ENCODE results near the gene LIF. TPM values are rescaled to one million over a fixed set of nuclear protein-coding genes. Genes with fewer than 3 reads are reported as not detected.

LIF gene
- total RNA-seq, 4 donors from 2014 or later, result 4.0 to 5.2 (median 4.4) TPM

GRCh38 chr22:30191040-30191701, 55.4 kb downstream of the LIF start:
- no peak for DNase-seq
- Histone ChIP-seq H3K9me3 (no peaks in the 10 kb centered on the region), H3K27me3 (peaks cover 7% of the 10 kb centered on the region), H3K27ac (no peak overlapping the region), H3K36me3 (no peaks in the 10 kb centered on the region), H3K4me1 (peaks cover 0 to 10% (median 3%) of the 10 kb centered on the region in 4 donors), H3K4me3 (no peak overlapping the region)
- no peak for TF ChIP-seq EP300 (IDR thresholded peaks at IDR 0.05; ENCODE audit: low read depth)
- no peak for TF ChIP-seq POLR2AphosphoS5 (IDR thresholded peaks at IDR 0.05)
- TF ChIP-seq POLR2A (IDR thresholded peaks at IDR 0.05), result no peak
- in situ Hi-C loops (cut with MboI; ENCODE audit: low pct_ligation_motif_present in 1 of 4, low pct_unique_long_range_greater_than_20kb in 1 of 4, low sequenced_read_pairs in 3 of 4) (no loop called here), intact Hi-C loops (cut with DNase I; ENCODE audit: low total_unique reads) (no loop called here)
- 74 to 76% methylated on average over 2 to 3 of the region's 3 CpGs for WGBS, 2 donors (ENCODE audit: low coverage in 1 of 2)

- Histone ChIP-seq H3K9me3 (no peaks in the 10 kb centered on the region), H3K27ac (no peak overlapping the region), H3K4me3 (no peak overlapping the region), H3K36me3 (no peaks in the 10 kb centered on the region), H3K4me1 (peaks cover 0 to 4% (median 0%) of the 10 kb centered on the region in 4 donors), H3K27me3 (peaks cover 7% of the 10 kb centered on the region)
- 72 to 100% methylated on average over 1 of the region's 1 CpG for WGBS, 2 donors (ENCODE audit: low coverage in 1 of 2)
- TF ChIP-seq POLR2A (IDR thresholded peaks at IDR 0.05) (no peak), POLR2AphosphoS5 (IDR thresholded peaks at IDR 0.05) (no peak), EP300 (IDR thresholded peaks at IDR 0.05; ENCODE audit: low read depth) (no peak), CTCF (IDR thresholded peaks at IDR 0.05) (no peak)
- intact Hi-C loops (cut with DNase I; ENCODE audit: low total_unique reads), result no loop called here
- no peak for DNase-seq
- in situ Hi-C loops (cut with MboI; ENCODE audit: low pct_ligation_motif_present in 1 of 4, low pct_unique_long_range_greater_than_20kb in 1 of 4, low sequenced_read_pairs in 3 of 4), result no loop called here
These were observed 56.0 kb downstream of the LIF start for GRCh38 chr22:30190574-30190973.

Other genes starting within 250 kb of the LIF start
- not detected for gene HORMAD2, start 166.3 kb downstream of the LIF start, total RNA-seq
- not detected for gene OSM, start 20.1 kb upstream of the LIF start, total RNA-seq
- 1 to 10 TPM in 2 of 4 donors, not detected in 2; 5.6 to 6.8 TPM for gene CASTOR1, start 42.7 kb upstream of the LIF start, total RNA-seq
- gene TBC1D10A, start 80.2 kb upstream of the LIF start, total RNA-seq, result 10 to 100 TPM; 27.9 to 72.2 (median 45.7) TPM
- gene SF3A1, start 110.1 kb upstream of the LIF start, total RNA-seq, result 100 to 1,000 TPM in 2 of 4 donors, 10 to 100 TPM in 2; 73.2 to 664 (median 99.3) TPM
- gene CCDC157, start 110.2 kb upstream of the LIF start, total RNA-seq, result 1 to 10 TPM; 1.4 to 5.2 (median 3.3) TPM
- 10 to 100 TPM in 2 of 4 donors, 1 to 10 TPM in 2; 3.2 to 65.5 (median 9.8) TPM for gene RNF215, start 140.7 kb upstream of the LIF start, total RNA-seq
- 1 to 10 TPM in 3 of 4 donors, not detected in 1; 2.2 to 5.5 (median 4.5) TPM for gene SEC14L2, start 150.3 kb upstream of the LIF start, total RNA-seq
- gene MTFP1, start 179.0 kb upstream of the LIF start, total RNA-seq, result 10 to 100 TPM in 3 of 4 donors, 1 to 10 TPM in 1; 2.0 to 48.6 (median 21.4) TPM
- not detected for gene SEC14L3, start 225.3 kb upstream of the LIF start, total RNA-seq